Memory B cell (primary cell): ENCODE measurements around the gene DPEP2NB.

Experiments
- ATAC-seq: fragments of 150-1000 bp; cut with Tn5 transposase; 2 replicates; pipeline ENCODE4 v1.10.0; 2021; ENCODE audit warnings: low read depth, mild to moderate bottlenecking, moderate library complexity
- DNase-seq, 2 donors: peaks; one replicate each; pipeline ENCODE4 v3.0.0; 2022; ENCODE audit warnings: low spot score in 2 of 2
- H3K27ac Mint-ChIP-seq: one replicate; pipeline ENCODE4 v1.8.0; 2022; ENCODE audit warnings: mild to moderate bottlenecking, moderate library complexity, mixed read lengths
- H3K27me3 Mint-ChIP-seq: one replicate; pipeline ENCODE4 v1.8.0; 2022; ENCODE audit warnings: mixed read lengths
- H3K36me3 Mint-ChIP-seq: one replicate; pipeline ENCODE4 v1.8.0; 2022; ENCODE audit warnings: mild to moderate bottlenecking, mixed read lengths
- H3K4me1 Mint-ChIP-seq: one replicate; pipeline ENCODE4 v1.8.0; 2022; ENCODE audit warnings: mixed read lengths
- H3K4me3 Mint-ChIP-seq: one replicate; pipeline ENCODE4 v1.8.0; 2022; ENCODE audit warnings: mild to moderate bottlenecking, moderate library complexity, mixed read lengths
- H3K9me3 Mint-ChIP-seq: one replicate; pipeline ENCODE4 v1.8.0; 2022; ENCODE audit warnings: mixed read lengths

DPEP2NB gene, protein sequence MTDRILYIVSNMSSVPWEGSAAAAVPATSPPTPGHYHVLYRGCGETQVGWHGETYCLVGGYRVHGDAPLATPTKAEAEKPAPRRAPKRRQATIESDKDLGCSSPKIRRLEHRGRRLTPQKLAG

DNA sequence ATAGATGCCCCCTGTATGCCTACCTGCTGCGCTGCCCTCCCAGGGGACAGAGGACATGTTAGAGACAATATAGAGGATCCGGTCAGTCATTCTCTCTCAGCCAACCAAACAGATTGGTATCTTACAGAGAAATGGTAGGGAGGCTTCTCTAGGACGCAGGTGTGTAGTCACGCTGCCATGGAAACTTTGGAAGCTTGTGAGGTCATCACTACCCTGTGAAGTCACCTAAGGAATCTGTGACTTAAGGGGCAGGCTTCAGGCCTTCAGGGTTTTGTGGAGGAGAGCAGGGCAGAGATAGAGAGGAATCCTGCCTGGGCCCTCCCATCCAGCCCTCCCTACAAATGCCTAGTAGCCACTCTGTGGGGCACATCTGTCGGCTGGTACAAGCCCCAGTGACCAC lies at the start of gene DPEP2NB:
DPEP2NB (minus strand) TSS at position 231 of the 400 bp plus-strand sequence; CDS start at position 90, 141 bp downstream.
- DNase-seq (no peak), ATAC-seq (no peak)
- H3K27ac Mint-ChIP-seq = no peak within 1 kb of the TSS
- no peaks in the 10 kb centered on the region for H3K36me3 Mint-ChIP-seq
- no peaks in the 10 kb centered on the region for H3K27me3 Mint-ChIP-seq
- H3K4me3 Mint-ChIP-seq = no peak within 1 kb of the TSS
- no peaks in the 10 kb centered on the region for H3K9me3 Mint-ChIP-seq
- peaks cover 9% of the 10 kb centered on the region for H3K4me1 Mint-ChIP-seq

DNA sequence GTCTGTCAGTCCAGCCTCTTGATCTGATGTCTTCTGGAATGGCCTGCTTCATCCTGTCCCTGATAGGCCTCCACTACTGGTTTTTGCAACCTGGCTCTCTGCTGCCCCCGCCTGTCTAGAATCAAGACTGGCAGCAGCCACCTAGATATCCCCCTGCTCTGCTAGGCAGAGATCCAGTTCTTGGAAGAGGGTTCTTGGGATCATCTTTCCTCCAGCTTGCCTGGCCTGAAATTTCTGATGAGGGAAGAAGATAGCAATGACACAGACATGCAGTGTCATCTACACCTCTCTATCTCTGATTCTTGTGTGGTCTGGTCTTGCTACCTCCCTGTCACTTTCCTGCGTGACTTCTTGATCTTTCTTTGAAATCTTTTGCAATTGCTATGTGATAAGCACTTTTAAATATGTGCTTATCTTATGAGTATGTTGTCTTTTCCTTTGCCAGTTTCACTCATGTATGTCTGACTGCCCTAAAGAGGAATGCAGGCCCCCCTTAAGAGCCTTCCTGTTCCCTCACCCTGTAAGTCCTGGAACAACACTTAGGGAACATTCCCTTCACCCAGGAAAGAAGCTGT lies 49.2 kb upstream of the DPEP2NB start:
- DNase-seq (peak; percentile 58 to 65), ATAC-seq (peak; percentile 84)
- H3K4me3 Mint-ChIP-seq = no peak overlapping the region
- H3K27me3 Mint-ChIP-seq = no peaks in the 10 kb centered on the region
- no peaks in the 10 kb centered on the region for H3K9me3 Mint-ChIP-seq
- H3K36me3 Mint-ChIP-seq = peaks cover 44% of the 10 kb centered on the region
- no peak overlapping the region for H3K27ac Mint-ChIP-seq
- peaks cover 21% of the 10 kb centered on the region for H3K4me1 Mint-ChIP-seq

DNA sequence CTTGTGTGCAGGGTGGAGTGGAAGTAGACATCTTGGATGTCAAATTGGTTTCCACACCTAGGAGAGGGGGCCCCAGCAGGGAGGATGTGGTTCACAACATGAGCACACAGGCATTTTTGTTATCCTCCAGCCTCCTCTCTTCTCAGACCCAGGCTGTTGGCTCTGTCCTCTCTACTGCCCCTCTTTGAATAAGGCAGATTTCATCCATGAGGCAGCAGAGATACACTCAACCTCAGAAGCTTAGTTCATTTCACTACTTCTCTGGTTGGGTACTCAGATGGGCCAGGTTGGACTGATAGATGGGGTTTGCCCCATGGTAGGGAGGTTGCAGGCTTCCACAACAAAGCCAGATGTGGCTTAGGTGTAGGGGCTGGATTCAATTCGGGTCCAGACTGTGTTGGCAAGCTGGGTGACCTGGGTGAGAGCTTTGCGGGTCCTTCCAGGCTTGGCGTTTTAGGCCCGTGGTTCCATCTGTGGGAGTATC lies 47.2 kb upstream of the DPEP2NB start:
- H3K4me3 Mint-ChIP-seq = no peak overlapping the region
- DNase-seq = no peak
- peaks cover 44% of the 10 kb centered on the region for H3K36me3 Mint-ChIP-seq

GRCh38 chr16:68061396-68061795 lies 45.7 kb upstream of the DPEP2NB start:
- H3K4me3 Mint-ChIP-seq = no peak overlapping the region
- H3K27ac Mint-ChIP-seq = peak overlapping the region; percentile 6
- ATAC-seq = no peak

More for the DNA sequence above, 47.2 kb upstream of the DPEP2NB start:
- H3K27ac Mint-ChIP-seq = no peak overlapping the region
- no peak for ATAC-seq
- no peaks in the 10 kb centered on the region for H3K27me3 Mint-ChIP-seq
- H3K9me3 Mint-ChIP-seq = no peaks in the 10 kb centered on the region
- H3K4me1 Mint-ChIP-seq = peaks cover 17% of the 10 kb centered on the region

DNA sequence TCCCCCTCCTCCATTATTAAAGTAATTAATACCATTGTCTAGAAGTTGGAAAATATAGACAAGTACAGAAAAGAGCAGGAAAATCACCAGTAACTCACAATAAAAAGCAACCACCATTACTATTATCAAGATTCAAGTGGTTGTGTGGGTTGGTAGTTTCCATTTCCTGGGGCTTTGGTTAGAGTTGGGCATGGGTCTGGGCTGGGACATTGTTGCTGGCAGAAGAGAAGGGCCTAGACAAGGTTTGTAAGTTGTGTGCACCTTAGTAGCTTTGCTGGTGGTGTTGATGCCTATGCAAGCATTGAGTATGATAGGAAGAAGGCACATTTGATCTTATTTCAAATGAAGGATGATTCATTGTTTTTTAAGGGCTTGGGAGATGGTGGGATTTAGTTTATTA lies 44.1 kb upstream of the DPEP2NB start:
- H3K27ac Mint-ChIP-seq = no peak overlapping the region
- DNase-seq = no peak
- H3K27me3 Mint-ChIP-seq = no peaks in the 10 kb centered on the region
- no peaks in the 10 kb centered on the region for H3K9me3 Mint-ChIP-seq
- peaks cover 14% of the 10 kb centered on the region for H3K4me1 Mint-ChIP-seq
- no peak overlapping the region for H3K4me3 Mint-ChIP-seq
- peaks cover 44% of the 10 kb centered on the region for H3K36me3 Mint-ChIP-seq
- no peak for ATAC-seq

More at GRCh38 chr16:68061396-68061795, 45.7 kb upstream of the DPEP2NB start:
- Mint-ChIP-seq H3K27me3 (no peaks in the 10 kb centered on the region), H3K36me3 (peaks cover 43% of the 10 kb centered on the region), H3K4me1 (peaks cover 15% of the 10 kb centered on the region), H3K9me3 (no peaks in the 10 kb centered on the region)
- DNase-seq = no peak

- ATAC-seq = no peak
These were observed 39.7 kb upstream of the DPEP2NB start for GRCh38 chr16:68055395-68055794.

GRCh38 chr16:68049449-68049848 lies 33.7 kb upstream of the DPEP2NB start:
- peaks cover 35% of the 10 kb centered on the region for H3K36me3 Mint-ChIP-seq

More at GRCh38 chr16:68055395-68055794, 39.7 kb upstream of the DPEP2NB start:
- Mint-ChIP-seq H3K4me3 (no peak overlapping the region), H3K27me3 (no peaks in the 10 kb centered on the region), H3K4me1 (peaks cover 14% of the 10 kb centered on the region), H3K36me3 (peaks cover 46% of the 10 kb centered on the region), H3K9me3 (no peaks in the 10 kb centered on the region), H3K27ac (no peak overlapping the region)
- DNase-seq = no peak

DNA sequence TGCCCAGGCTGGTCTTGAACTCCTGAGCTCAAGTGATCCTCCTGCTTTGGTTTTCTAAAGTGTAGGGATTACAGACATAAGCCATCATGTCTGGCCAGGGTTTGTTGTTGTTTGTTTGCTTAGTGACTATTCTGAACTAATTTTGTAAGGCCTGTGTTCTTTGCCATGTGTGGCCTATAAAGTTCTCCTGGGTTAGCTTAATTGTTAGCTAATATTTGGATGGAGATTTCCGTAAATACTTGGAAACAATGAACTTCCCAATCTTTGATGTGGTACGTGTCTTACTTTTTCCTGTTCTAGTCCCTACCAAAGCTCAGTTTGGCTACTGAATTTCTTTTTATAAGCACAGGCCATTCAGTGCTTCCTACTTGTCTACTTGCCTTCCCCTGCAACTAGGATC lies 32.3 kb upstream of the DPEP2NB start:
- Mint-ChIP-seq H3K27ac (peak overlapping the region; percentile 35), H3K27me3 (no peaks in the 10 kb centered on the region), H3K9me3 (no peaks in the 10 kb centered on the region), H3K4me1 (peaks cover 29% of the 10 kb centered on the region), H3K36me3 (peaks cover 31% of the 10 kb centered on the region), H3K4me3 (no peak overlapping the region)
- ATAC-seq (no peak), DNase-seq (no peak)

More at GRCh38 chr16:68049449-68049848, 33.7 kb upstream of the DPEP2NB start:
- Mint-ChIP-seq H3K4me1 (peaks cover 25% of the 10 kb centered on the region), H3K27me3 (no peaks in the 10 kb centered on the region), H3K4me3 (no peak overlapping the region), H3K27ac (no peak overlapping the region), H3K9me3 (no peaks in the 10 kb centered on the region)
- DNase-seq (no peak), ATAC-seq (no peak)

DNA sequence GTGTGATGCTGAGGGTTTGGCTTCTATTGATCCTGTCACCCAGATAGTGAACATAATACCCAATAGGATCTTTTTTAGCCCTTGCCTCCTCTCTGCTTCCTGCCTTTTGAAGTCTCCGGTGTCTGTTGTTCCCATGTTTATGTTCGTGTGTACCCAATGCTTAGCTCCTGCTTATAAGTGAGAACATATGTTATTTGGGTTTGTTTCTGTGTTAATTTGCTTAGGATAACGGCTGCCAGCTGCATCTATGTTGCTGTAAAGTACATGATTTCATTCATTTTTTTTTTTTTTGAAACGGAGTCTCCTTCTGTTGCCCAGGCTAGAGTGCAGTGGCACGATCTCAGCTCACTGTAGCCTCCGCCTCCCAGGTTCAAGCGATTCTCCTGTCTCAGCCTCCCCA lies 30.4 kb upstream of the DPEP2NB start:
- DNase-seq (no peak), ATAC-seq (no peak)
- Mint-ChIP-seq H3K27me3 (no peaks in the 10 kb centered on the region), H3K9me3 (no peaks in the 10 kb centered on the region), H3K36me3 (peaks cover 26% of the 10 kb centered on the region), H3K4me3 (peak overlapping the region; percentile 51), H3K27ac (peak overlapping the region; percentile 24), H3K4me1 (peaks cover 35% of the 10 kb centered on the region)

DNA sequence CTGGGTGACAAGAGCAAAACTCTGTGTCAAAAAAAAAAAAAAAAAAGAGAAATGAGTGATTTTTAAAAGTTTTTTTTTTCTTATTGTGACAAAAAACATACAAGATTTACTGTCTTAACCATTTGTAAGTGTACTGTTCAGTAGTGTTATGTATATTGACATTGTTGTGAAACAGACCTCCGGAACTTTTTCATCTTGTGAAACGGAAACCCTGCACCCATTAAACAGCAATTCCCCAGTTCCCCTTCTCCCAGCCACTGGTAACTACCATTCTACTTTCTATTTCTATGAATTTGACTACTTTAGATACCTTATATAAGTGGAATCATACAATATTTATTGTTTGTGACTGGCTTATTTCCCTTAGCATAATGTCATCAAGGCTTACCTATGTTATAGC lies 26.1 kb upstream of the DPEP2NB start:
- Mint-ChIP-seq H3K4me1 (peaks cover 36% of the 10 kb centered on the region), H3K27ac (no peak overlapping the region)

GRCh38 chr16:68040506-68041288 lies 25.0 kb upstream of the DPEP2NB start:
- H3K27me3 Mint-ChIP-seq = no peaks in the 10 kb centered on the region
- H3K4me3 Mint-ChIP-seq = peak overlapping the region; percentile 86
- DNase-seq (peak; percentile 91 to 94), ATAC-seq (peak; percentile 76)
- H3K4me1 Mint-ChIP-seq = peaks cover 36% of the 10 kb centered on the region
- H3K27ac Mint-ChIP-seq = peak overlapping the region; percentile 64
- peaks cover 13% of the 10 kb centered on the region for H3K36me3 Mint-ChIP-seq
- no peaks in the 10 kb centered on the region for H3K9me3 Mint-ChIP-seq

More for the DNA sequence above, 26.1 kb upstream of the DPEP2NB start:
- Mint-ChIP-seq H3K27me3 (no peaks in the 10 kb centered on the region), H3K9me3 (no peaks in the 10 kb centered on the region), H3K4me3 (peak overlapping the region; percentile 34), H3K36me3 (peaks cover 15% of the 10 kb centered on the region)
- no peak for DNase-seq
- no peak for ATAC-seq

- Mint-ChIP-seq H3K36me3 (peaks cover 11% of the 10 kb centered on the region), H3K27me3 (no peaks in the 10 kb centered on the region), H3K27ac (peak overlapping the region; percentile 96), H3K9me3 (no peaks in the 10 kb centered on the region), H3K4me3 (peak overlapping the region; percentile 98), H3K4me1 (peaks cover 32% of the 10 kb centered on the region)
- ATAC-seq (peak; percentile 71), DNase-seq (peak; percentile 35 to 37)
These were observed 22.3 kb upstream of the DPEP2NB start for GRCh38 chr16:68037841-68038597.

DNA sequence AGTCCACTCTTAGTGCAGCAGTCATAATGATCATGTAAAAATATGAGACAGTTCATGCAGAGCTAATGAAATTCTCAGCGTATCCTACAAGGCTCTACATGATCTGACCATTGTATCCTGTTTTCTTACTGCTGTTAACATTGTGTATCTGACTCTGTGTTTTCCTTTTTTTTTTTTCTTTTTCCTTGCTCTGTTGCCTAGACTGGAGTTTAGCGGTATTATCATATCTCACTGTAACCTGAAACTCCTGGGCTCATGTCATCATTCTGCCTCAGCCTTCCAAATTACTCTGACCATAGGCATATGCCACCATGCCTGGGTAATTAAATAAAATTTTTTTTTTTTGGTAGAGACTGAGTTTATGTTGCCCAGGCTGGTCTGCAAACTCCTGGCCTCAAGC lies 19.5 kb upstream of the DPEP2NB start:
- no peak overlapping the region for H3K4me3 Mint-ChIP-seq
- no peak for DNase-seq
- H3K4me1 Mint-ChIP-seq = peaks cover 28% of the 10 kb centered on the region
- H3K9me3 Mint-ChIP-seq = no peaks in the 10 kb centered on the region
- no peaks in the 10 kb centered on the region for H3K27me3 Mint-ChIP-seq
- H3K27ac Mint-ChIP-seq = no peak overlapping the region
- no peak for ATAC-seq
- peaks cover 10% of the 10 kb centered on the region for H3K36me3 Mint-ChIP-seq

DNA sequence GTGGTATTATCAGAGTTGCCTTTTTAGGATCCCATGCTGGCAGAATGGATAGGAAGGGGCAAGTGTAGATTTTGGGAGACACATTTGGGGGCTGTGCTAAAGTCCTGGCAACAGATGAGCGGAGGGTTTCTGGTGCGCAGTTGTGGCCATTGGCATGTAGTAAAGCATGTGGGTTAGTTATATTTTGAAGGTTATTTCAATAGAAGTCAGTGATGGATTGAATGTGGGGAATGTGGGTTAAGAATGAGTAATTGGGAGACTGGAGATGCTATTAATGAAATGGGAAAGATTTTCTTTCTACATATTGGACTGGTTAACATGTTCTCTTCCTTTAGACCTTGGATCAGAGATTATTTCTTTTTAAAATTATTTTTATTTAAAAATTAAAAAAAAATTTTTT lies 17.4 kb upstream of the DPEP2NB start:
- no peak overlapping the region for H3K4me3 Mint-ChIP-seq
- ATAC-seq (no peak), DNase-seq (no peak)

More for the DNA sequence above, 17.4 kb upstream of the DPEP2NB start:
- Mint-ChIP-seq H3K4me1 (peaks cover 20% of the 10 kb centered on the region), H3K27ac (no peak overlapping the region), H3K27me3 (no peaks in the 10 kb centered on the region), H3K36me3 (peaks cover 9% of the 10 kb centered on the region), H3K9me3 (no peaks in the 10 kb centered on the region)
